ENCODE measurements around the gene GRM8.

DNA sequence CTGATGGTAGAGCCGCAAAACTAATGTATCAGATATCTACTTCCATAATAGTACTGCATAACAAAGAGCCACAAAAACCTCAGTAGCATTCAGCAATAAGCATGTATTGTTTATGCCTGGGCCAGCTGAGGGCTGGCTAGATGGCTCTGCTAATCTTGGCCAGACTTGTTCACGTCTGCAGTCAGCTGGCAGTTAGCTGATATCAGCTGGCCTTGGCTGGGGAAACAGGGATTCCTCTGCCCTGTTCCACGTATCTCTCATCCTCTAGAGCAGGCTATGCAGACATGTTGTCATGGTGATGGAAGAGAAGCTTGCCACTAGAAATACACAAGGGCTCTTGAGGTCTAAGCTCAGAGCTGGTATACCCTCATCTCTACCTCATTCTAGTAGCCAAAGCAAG lies 62.9 kb downstream of the GRM8 start:
- TF ChIP-seq, protein P1, sequence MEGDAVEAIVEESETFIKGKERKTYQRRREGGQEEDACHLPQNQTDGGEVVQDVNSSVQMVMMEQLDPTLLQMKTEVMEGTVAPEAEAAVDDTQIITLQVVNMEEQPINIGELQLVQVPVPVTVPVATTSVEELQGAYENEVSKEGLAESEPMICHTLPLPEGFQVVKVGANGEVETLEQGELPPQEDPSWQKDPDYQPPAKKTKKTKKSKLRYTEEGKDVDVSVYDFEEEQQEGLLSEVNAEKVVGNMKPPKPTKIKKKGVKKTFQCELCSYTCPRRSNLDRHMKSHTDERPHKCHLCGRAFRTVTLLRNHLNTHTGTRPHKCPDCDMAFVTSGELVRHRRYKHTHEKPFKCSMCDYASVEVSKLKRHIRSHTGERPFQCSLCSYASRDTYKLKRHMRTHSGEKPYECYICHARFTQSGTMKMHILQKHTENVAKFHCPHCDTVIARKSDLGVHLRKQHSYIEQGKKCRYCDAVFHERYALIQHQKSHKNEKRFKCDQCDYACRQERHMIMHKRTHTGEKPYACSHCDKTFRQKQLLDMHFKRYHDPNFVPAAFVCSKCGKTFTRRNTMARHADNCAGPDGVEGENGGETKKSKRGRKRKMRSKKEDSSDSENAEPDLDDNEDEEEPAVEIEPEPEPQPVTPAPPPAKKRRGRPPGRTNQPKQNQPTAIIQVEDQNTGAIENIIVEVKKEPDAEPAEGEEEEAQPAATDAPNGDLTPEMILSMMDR (IDR thresholded peaks at IDR 0.05; ENCODE audit: low read length), result no peak
- TF ChIP-seq EZH2 (IDR thresholded peaks at IDR 0.05; ENCODE audit: borderline replicate concordance, low read length), result no peak
